Esophagus muscularis mucosa (tissue), 4 donors: ENCODE data around the gene RTP4. TPM values are rescaled to one million over a fixed set of nuclear protein-coding genes. Genes with fewer than 3 reads are reported as not detected.

Experiments used
- DNase-seq: peaks from one replicate; pipeline ENCODE4 v3.0.0-alpha.2; 2017; ENCODE audit errors: extremely low spot score
- H3K27ac ChIP-seq, 4 donors: fragments of 200-600 bp; sonication (generic); replicated peaks in 1 of 4; 1 replicate in 3 of 4; 2 replicates in 1 of 4; pipeline ENCODE4 v1.5.1; 2016 to 2019; ENCODE audit warnings: mild to moderate bottlenecking in 1 of 4
- H3K27me3 ChIP-seq, 4 donors: fragments of 200-600 bp; sonication (generic); one replicate each; pipeline versions ENCODE4 v1.5.1 to v1.6.0; 2016 to 2019
- H3K36me3 ChIP-seq, 4 donors: fragments of 200-600 bp; sonication (generic); one replicate each; pipeline ENCODE4 v1.5.1; 2016 to 2019
- H3K4me1 ChIP-seq, 4 donors: fragments of 200-600 bp; sonication (generic); one replicate each; pipeline ENCODE4 v1.5.1; 2016 to 2019
- H3K4me3 ChIP-seq, 4 donors: fragments of 200-600 bp; sonication (generic); 1 replicate in 2 of 4; 2 replicates in 2 of 4; pipeline ENCODE4 v1.5.1; 2016 to 2019; ENCODE audit warnings: mild to moderate bottlenecking in 4 of 4, moderate library complexity in 1 of 4
- H3K9me3 ChIP-seq, 4 donors: fragments of 200-600 bp; sonication (generic); 1 replicate in 3 of 4; 2 replicates in 1 of 4; pipeline ENCODE4 v1.5.1; 2016 to 2019
- EP300 ChIP-seq: sonication (generic); formaldehyde crosslinking; IDR thresholded peaks from one replicate; pipeline ENCODE4 v1.6.1; 2017; ENCODE audit warnings: antibody characterized with exemption
- POLR2A ChIP-seq: fragments of 450-650 bp; IDR thresholded peaks from one replicate; pipeline ENCODE4 v1.6.1; 2017; ENCODE audit warnings: antibody characterized with exemption, moderate library complexity, mild to moderate bottlenecking, low read depth
- POLR2AphosphoS5 ChIP-seq, 2 donors: sonication (generic); formaldehyde crosslinking; IDR thresholded peaks; one replicate each; pipeline ENCODE4 v1.6.1; 2017; ENCODE audit warnings: antibody characterized with exemption in 2 of 2
- WGBS: methylation state at CpG from one replicate; pipeline ENCODE4 v1.1.5; 2018; 5-methylcytosine and 5-hydroxymethylcytosine counted together
- intact Hi-C: fragments of 100-400 bp; cut with DNase I; formaldehyde crosslinking; loops from one replicate; pipeline ENCODE4 v1.15.1; 2023
- total RNA-seq, 4 donors: library from RNA; depleted of rRNA; stranded (reverse); fragments of >200 nt; gene quantifications; one replicate each; pipeline versions ENCODE4 v1.1.0 to v1.2.1, GENCODE V29; 2016
- TF ChIP-seq, protein P1 (sequence below), 3 experiments: fragments of 200-600 bp in 2 of 3; fragments of 450-650 bp in 1 of 3; sonication (generic) in 2 of 3; IDR thresholded peaks; one replicate each; pipeline ENCODE4 v1.5.1; 2017 to 2019; ENCODE audit warnings: antibody characterized with exemption in 3 of 3, mild to moderate bottlenecking in 2 of 3, moderate library complexity in 1 of 3

RTP4 gene
- total RNA-seq, 4 donors from 2014 or later: 0.50 to 1.3 (median 0.77) TPM

DNA sequence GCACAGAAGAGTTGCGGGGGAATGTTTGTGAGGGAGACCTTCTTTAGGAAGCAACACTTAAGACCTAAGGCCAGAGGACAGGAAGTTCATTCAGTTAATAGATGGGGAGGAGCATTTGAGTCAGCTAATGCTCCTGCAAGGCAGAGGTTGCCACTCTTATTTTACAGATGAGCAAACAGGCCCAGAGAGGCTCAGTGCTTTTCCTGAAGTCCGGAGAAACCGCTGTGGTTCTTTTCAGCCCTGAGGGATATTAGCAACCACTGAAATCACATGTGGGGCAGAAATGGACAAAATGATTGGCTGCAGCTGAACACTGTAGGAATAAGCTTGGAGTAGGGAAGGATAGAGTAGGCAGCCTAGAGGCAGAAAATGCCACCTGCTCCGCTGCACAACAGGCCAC is 33.3 kb upstream of the RTP4 start:
- Histone ChIP-seq H3K27ac (no peak overlapping the region), H3K4me1 (no peaks in the 10 kb centered on the region), H3K4me3 (no peak overlapping the region), H3K27me3 (peaks cover 0 to 5% (median 0%) of the 10 kb centered on the region in 4 donors), H3K9me3 (no peaks in the 10 kb centered on the region), H3K36me3 (no peaks in the 10 kb centered on the region)
- no peak for DNase-seq
- intact Hi-C loops: no loop called here
- WGBS: 94% methylated on average over 4 of the region's 4 CpGs
- TF ChIP-seq POLR2A: no peak
- TF ChIP-seq EP300: no peak
- TF ChIP-seq POLR2AphosphoS5 (IDR thresholded peaks at IDR 0.05): no peak
- TF ChIP-seq, protein P1, sequence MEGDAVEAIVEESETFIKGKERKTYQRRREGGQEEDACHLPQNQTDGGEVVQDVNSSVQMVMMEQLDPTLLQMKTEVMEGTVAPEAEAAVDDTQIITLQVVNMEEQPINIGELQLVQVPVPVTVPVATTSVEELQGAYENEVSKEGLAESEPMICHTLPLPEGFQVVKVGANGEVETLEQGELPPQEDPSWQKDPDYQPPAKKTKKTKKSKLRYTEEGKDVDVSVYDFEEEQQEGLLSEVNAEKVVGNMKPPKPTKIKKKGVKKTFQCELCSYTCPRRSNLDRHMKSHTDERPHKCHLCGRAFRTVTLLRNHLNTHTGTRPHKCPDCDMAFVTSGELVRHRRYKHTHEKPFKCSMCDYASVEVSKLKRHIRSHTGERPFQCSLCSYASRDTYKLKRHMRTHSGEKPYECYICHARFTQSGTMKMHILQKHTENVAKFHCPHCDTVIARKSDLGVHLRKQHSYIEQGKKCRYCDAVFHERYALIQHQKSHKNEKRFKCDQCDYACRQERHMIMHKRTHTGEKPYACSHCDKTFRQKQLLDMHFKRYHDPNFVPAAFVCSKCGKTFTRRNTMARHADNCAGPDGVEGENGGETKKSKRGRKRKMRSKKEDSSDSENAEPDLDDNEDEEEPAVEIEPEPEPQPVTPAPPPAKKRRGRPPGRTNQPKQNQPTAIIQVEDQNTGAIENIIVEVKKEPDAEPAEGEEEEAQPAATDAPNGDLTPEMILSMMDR (IDR thresholded peaks at IDR 0.05): no peak

DNA sequence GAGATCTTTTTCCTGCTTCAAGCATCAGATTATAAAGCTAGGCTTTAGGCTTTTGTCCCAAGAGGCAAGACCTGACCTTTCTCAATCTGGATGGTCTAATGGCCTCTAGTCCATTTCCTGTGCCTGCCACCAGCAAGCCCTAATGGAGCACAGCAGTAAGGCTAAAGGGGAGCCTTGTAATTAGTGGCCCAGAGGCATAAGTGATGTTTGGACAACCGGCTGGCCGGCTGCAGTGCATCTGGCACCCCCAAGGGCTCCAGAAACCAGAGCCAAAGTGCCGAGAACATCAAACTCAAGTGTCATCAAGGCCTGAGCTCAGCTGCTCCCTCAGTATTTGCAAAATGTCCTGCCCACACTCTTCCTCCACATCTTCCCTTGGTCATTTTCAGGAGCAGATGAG is 31.9 kb upstream of the RTP4 start:
- no peak for DNase-seq
- intact Hi-C loops: no loop called here
- Histone ChIP-seq H3K9me3 (no peaks in the 10 kb centered on the region), H3K27ac (no peak overlapping the region), H3K4me3 (no peak overlapping the region), H3K4me1 (no peaks in the 10 kb centered on the region), H3K36me3 (no peaks in the 10 kb centered on the region), H3K27me3 (peaks cover 0 to 5% (median 0%) of the 10 kb centered on the region in 4 donors)
- no peak for TF ChIP-seq POLR2A
- TF ChIP-seq POLR2AphosphoS5 (IDR thresholded peaks at IDR 0.05): no peak
- TF ChIP-seq, protein P1 (IDR thresholded peaks at IDR 0.05): no peak
- no peak for TF ChIP-seq EP300
- WGBS: 58% methylated on average over 3 of the region's 3 CpGs

DNA sequence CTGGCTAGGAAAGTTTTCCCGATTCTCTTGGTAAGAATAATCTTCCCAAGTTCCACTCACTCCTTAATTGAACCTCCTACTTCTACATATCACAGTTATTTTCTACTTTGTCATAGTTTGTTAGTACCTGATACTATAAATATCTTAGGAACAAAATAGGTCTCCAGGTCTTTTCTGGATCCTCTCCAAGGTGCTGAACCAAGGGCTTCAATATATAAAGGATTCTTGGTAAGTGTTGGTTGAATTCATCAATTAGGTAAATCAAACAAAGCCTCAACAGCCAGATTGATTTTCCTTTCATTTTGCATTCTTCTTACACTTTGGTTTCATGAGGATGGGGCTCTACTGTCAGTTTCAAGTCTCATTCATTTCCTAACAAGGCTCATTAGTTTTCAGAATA is 27.6 kb upstream of the RTP4 start:
- no peaks in the 10 kb centered on the region for H3K4me1 ChIP-seq
- no peak overlapping the region for H3K27ac ChIP-seq
- TF ChIP-seq, protein P1 (IDR thresholded peaks at IDR 0.05): no peak
- TF ChIP-seq EP300 (no peak), POLR2A (no peak), POLR2AphosphoS5 (IDR thresholded peaks at IDR 0.05) (no peak)
- no peaks in the 10 kb centered on the region for H3K36me3 ChIP-seq
- H3K4me3 ChIP-seq: no peak overlapping the region
- no peaks in the 10 kb centered on the region for H3K9me3 ChIP-seq
- peaks cover 0 to 5% (median 0%) of the 10 kb centered on the region in 4 donors for H3K27me3 ChIP-seq
- WGBS: 86% methylated on average over 1 of the region's 1 CpG
- DNase-seq: no peak
- intact Hi-C loops: no loop called here

DNA sequence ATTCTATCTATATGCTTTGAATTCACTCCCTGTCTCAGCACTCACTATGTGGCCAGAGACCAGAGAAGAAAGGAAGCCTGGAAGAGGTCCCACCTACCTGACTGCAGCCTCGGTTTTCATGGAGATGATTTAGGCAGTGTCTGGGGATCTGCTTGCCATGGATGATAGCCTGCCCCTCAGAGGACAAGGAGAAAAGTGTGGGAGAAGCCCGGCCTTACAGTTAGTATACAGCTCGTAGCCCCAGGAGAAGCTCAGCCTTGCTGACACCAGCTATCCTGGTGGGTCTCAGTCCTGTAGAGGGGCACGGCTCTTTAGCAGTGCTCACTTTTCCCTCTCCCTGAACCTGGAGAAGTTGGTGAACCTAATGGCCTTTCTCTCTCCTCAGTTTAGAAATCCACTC is 25.9 kb upstream of the RTP4 start:
- Histone ChIP-seq H3K36me3 (no peaks in the 10 kb centered on the region), H3K27me3 (peaks cover 0 to 5% (median 0%) of the 10 kb centered on the region in 4 donors), H3K9me3 (no peaks in the 10 kb centered on the region), H3K27ac (no peak overlapping the region), H3K4me3 (no peak overlapping the region), H3K4me1 (no peaks in the 10 kb centered on the region)
- 82% methylated on average over 4 of the region's 4 CpGs for WGBS
- no peak for DNase-seq
- intact Hi-C loops: no loop called here
- TF ChIP-seq POLR2A (no peak), POLR2AphosphoS5 (IDR thresholded peaks at IDR 0.05) (no peak), EP300 (no peak)
- TF ChIP-seq, protein P1 (IDR thresholded peaks at IDR 0.05): no peak

DNA sequence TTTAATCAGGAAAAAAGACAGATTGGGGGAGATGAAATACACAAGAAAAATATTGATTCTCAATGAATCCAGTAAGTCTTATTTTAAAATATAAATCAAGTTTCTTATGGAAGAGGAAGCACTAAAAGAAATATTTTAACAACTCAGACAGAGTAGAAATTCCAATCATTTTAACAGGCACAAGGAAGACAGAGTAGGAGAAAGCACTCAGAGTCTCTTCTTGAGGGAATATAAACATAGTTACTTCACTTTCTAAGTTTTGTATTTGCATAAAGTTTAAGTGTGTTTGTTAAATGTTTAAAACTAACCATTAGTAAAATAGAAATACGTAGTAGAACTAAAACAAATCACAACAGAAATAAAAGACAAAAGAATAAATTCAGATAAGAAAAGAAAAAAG is 24.5 kb upstream of the RTP4 start:
- Histone ChIP-seq H3K4me3 (no peak overlapping the region), H3K27ac (no peak overlapping the region), H3K9me3 (no peaks in the 10 kb centered on the region), H3K4me1 (no peaks in the 10 kb centered on the region), H3K27me3 (peaks cover 0 to 2% (median 0%) of the 10 kb centered on the region in 4 donors), H3K36me3 (no peaks in the 10 kb centered on the region)
- no peak for DNase-seq
- 41% methylated on average over 1 of the region's 1 CpG for WGBS
- no peak for TF ChIP-seq EP300
- TF ChIP-seq, protein P1 (IDR thresholded peaks at IDR 0.05): no peak
- TF ChIP-seq POLR2A: no peak
- TF ChIP-seq POLR2AphosphoS5 (IDR thresholded peaks at IDR 0.05): no peak
- intact Hi-C loops: no loop called here
